Smooth muscle cell of the coronary artery (primary cell): Measurements from ENCODE around the gene EIF4EBP3. TPM values are rescaled to one million over a fixed set of nuclear protein-coding genes. Genes with fewer than 3 reads are reported as not detected.

Source experiments
- total RNA-seq: library from RNA; depleted of rRNA; stranded (reverse); fragments of >200 nt; gene quantifications from 2 replicates; pipeline ENCODE4 v1.2.3, GENCODE V29; 2014; ENCODE audit warnings: low replicate concordance

The EIF4EBP3 gene
- 0.90 and 3.7 TPM in 2 replicates for total RNA-seq

DNA sequence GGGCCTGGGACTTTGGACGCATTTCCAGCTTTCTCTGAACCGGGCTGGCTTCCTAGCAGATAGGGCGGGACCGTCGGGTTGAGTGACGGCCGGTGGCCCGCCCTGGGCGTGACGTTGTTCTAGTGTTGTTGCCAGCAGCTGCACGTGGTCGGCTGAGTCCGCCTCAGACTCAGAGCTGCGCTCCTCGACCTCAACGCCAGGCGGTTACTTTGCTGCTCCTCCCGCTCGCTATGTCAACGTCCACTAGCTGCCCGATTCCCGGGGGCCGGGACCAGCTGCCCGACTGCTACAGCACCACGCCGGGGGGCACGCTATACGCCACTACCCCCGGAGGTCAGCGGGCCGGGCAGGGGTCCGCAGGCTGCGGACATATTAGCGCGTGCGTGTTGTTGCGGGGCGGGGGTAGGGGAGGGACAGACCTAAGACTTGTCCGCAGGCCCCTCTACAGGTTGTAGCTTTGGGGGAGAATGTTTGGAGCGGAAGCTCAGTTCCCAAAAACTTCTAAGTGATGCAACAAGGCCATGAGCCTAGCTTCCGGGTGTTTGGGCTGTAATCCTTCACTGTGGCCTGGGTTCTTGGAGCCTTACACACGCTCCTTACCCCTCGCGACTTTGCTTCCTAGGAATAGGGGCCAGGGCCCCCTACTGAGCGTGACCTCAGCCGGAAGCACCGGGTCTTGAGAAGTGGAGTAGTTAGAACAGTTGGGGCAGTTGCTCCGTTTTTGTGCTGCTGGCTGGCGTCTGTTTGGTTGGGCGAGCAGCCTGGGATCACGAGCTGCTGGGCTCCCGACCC, at the start of gene EIF4EBP3:
TSS of gene EIF4EBP3 (plus strand) at position 155 of the 792 bp plus-strand sequence. CDS start at position 231, 76 bp downstream.

DNA sequence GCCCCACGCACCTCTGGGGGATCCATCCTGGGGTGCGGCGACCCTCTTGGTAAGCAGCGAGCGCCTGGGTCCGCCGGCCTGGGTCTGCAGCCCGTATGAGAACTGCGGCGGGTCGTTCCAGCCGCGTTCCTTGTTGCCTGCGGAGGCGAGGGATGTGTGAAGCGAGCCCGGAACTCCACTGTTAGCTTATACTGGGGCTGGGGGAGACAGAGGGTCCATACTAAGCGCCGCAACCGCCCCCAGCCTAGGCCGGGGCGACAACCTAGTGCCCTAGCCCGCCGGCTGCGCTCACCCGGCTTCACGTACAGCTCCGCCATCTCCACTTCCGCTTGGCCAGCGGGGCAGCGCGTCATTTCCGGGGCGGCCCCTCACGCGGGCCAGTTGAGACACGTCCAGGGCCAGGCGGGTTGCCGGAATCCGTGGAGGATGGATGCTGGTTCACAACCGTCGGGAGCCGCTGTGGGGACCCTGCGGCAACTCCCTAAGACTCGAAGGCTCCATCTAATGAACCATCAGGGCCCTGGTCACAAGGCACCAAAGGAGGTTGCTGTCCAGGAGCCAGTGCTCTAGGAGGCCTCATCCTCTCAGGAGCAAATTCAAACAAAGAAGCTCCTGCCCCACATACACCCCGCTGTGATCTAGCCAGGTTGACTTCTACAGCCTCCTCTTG, 9.8 kb downstream of the EIF4EBP3 start, which contains the start of gene SRA1:
TSS of gene SRA1 (minus strand) at position 338 of the 670 bp plus-strand sequence. CDS start at position 317, 21 bp downstream.

DNA sequence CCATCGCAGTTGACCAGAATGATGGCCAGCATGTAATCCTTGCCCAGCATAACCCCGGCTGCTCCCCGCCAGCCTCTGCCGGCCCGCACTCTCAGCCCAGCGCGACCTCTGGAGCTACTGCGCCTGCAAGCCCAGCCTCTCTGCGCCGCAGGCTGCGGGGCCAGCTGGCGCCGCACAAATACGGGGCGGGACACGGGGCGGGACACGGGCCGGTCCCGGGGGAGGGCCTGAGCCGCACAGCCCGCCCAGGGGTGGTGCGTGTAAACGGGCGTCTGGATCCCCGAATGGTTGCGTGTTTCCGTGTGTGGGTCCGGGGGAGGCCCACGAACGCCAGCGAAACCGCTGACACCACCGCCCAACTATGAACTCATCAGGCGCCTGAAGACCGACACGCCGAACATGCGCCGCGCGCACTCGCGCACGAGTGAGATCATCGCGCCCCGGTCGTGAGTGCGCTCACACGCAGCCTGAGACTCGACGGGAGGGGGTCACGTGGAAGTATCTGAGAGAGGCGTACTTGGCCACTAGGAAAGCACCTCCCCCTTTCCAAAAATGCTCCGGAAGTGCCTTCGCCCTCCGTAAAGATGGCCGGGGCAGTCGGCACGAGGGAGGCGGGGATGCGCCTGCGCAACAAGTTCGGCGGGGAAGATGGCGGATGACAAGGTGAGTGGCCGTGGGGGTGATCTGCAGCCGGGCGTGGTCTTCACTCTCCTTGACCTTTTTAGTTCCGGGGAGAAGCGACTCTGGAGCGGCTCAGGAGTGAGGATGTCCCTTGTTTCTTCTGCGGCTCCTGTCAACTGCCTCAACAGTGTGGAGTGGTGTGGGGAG, 16.9 kb downstream of the EIF4EBP3 start, which contains the start of the genes APBB3 and SLC35A4:
TSS of gene APBB3 (minus strand) at position 403 of the 828 bp plus-strand sequence. CDS start at position 50, 353 bp downstream.
TSS of gene SLC35A4 (plus strand) at position 633 of the 828 bp plus-strand sequence. CDS start 2,342 bp downstream, outside the sequence.

Other genes with a start within 250 kb of the EIF4EBP3 start
- gene PFDN1, start 244.6 kb upstream of the EIF4EBP3 start, total RNA-seq: 21.6 and 48.4 TPM in 2 replicates
- gene HBEGF, start 201.1 kb upstream of the EIF4EBP3 start, total RNA-seq: 1.3 and 12.0 TPM in 2 replicates
- gene SLC4A9, start 187.5 kb upstream of the EIF4EBP3 start, total RNA-seq: not detected in 2 replicates
- gene ANKHD1, start 145.8 kb upstream of the EIF4EBP3 start, total RNA-seq: 46.5 and 61.1 TPM in 2 replicates
- 18.5 and 69.7 TPM in 2 replicates for gene SRA1, start 9.8 kb downstream of the EIF4EBP3 start, total RNA-seq
- 22.9 and 38.1 TPM in 2 replicates for gene APBB3, start 16.9 kb downstream of the EIF4EBP3 start, total RNA-seq
- gene SLC35A4, start 17.2 kb downstream of the EIF4EBP3 start, total RNA-seq: 16.8 and 29.5 TPM in 2 replicates
- gene CD14, start 85.5 kb downstream of the EIF4EBP3 start, total RNA-seq: 2.8 and 107 TPM in 2 replicates
- gene TMCO6, start 91.8 kb downstream of the EIF4EBP3 start, total RNA-seq: 9.0 and 13.5 TPM in 2 replicates
- 84.9 and 115 TPM in 2 replicates for gene NDUFA2, start 100.0 kb downstream of the EIF4EBP3 start, total RNA-seq
- 107 and 212 TPM in 2 replicates for gene IK, start 100.2 kb downstream of the EIF4EBP3 start, total RNA-seq
- gene WDR55, start 117.2 kb downstream of the EIF4EBP3 start, total RNA-seq: 25.9 and 27.7 TPM in 2 replicates
- gene DND1, start 125.9 kb downstream of the EIF4EBP3 start, total RNA-seq: 0.30 TPM in 1 of 2 replicates, not detected in the other
- gene HARS1, start 143.7 kb downstream of the EIF4EBP3 start, total RNA-seq: 67.7 and 92.6 TPM in 2 replicates
- 24.1 and 27.4 TPM in 2 replicates for gene HARS2, start 143.8 kb downstream of the EIF4EBP3 start, total RNA-seq
- 63.1 and 94.5 TPM in 2 replicates for gene ZMAT2, start 152.8 kb downstream of the EIF4EBP3 start, total RNA-seq
- gene PCDHA1, start 238.5 kb downstream of the EIF4EBP3 start, total RNA-seq: 0.08 TPM in 1 of 2 replicates, not detected in the other
- 0.08 and 0.12 TPM in 2 replicates for gene PCDHA2, start 247.2 kb downstream of the EIF4EBP3 start, total RNA-seq